Measurements from ENCODE around the gene CHGA. TPM values are rescaled to one million over a fixed set of nuclear protein-coding genes. Genes with fewer than 3 reads are reported as not detected.

Gene CHGA
- total RNA-seq, 2 donors from 2014 or later, result 69.5 to 80.1 TPM

DNA sequence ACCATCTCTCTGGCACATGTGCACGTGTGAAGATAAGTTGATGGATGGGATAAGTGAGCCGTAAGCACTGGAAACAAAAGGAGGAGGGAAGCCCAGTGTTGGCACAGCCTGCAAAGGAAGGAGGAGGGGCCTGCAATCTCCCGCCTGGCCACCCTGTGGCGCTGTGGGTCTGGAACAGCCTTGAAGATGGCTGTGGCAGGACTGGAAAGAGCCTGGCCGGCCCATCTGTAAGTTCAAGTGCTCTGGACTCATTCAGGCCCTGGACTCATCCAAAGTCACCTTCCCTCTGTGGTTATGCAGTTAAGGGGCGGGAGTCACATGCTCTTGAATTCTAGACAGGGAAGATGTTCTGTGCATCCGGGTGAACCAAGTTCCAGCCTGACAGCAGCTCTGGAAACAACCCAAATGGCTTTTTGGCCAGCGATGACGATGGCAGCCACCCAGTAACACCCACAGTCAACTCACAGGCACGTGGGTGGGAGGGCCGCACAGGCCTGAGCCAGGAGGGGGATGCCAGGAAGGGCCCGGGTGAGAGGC lies 50.4 kb downstream of the CHGA start:
- intact Hi-C loops (cut with DNase I), result no loop called here
- DNase-seq (peak; percentile 60 to 67 (median 64)), ATAC-seq (peak; percentile 67)
- TF ChIP-seq, protein P1, sequence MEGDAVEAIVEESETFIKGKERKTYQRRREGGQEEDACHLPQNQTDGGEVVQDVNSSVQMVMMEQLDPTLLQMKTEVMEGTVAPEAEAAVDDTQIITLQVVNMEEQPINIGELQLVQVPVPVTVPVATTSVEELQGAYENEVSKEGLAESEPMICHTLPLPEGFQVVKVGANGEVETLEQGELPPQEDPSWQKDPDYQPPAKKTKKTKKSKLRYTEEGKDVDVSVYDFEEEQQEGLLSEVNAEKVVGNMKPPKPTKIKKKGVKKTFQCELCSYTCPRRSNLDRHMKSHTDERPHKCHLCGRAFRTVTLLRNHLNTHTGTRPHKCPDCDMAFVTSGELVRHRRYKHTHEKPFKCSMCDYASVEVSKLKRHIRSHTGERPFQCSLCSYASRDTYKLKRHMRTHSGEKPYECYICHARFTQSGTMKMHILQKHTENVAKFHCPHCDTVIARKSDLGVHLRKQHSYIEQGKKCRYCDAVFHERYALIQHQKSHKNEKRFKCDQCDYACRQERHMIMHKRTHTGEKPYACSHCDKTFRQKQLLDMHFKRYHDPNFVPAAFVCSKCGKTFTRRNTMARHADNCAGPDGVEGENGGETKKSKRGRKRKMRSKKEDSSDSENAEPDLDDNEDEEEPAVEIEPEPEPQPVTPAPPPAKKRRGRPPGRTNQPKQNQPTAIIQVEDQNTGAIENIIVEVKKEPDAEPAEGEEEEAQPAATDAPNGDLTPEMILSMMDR (IDR thresholded peaks at IDR 0.05), result peak in 6 of 7 experiments; percentile 36 to 65 (median 56)
- no peak for TF ChIP-seq POLR2A (IDR thresholded peaks at IDR 0.05)
- 56% methylated on average over 7 to 12 of the region's 12 CpGs for WGBS, 2 donors
- Histone ChIP-seq H3K9me3 (peaks cover 0 to 1% (median 0%) of the 10 kb centered on the region in 3 donors), H3K27me3 (no peaks in the 10 kb centered on the region), H3K36me3 (replicated peaks in 1 of 2; ENCODE audit: insufficient read depth in 1 of 2, low read depth in 2 of 2) (no peaks in the 10 kb centered on the region), H3K4me3 (no peak overlapping the region), H3K4me1 (peaks cover 6% of the 10 kb centered on the region), H3K27ac (no peak overlapping the region)

DNA sequence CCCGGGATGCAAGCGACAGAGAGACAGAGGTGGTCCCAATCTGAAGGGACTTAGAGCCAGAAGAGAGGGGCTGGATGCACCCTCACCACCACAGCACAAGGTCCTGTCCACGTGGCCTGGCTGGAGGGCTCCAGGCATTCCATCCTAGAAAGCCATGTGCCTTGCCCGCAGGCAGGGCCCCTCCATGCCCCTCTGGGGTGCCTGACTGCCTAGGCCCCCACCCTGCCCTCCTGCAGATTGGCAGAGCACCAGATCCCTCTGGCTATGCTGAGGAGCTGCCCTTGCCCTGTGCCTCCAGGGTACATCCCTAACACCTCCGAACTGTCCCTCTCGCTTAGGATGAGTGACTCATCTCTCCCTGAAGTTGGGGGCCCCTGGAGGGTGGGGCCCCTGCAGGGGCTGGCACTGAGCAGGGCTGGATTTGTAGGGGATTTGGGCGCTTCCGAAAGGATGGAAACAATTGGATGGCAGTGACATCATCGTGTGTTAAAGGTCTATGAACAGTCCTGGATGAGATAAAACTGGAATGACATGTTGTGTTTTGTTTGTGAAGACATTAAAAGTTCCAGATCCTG lies 50.9 kb downstream of the CHGA start:
- Histone ChIP-seq H3K27ac (no peak overlapping the region), H3K27me3 (no peaks in the 10 kb centered on the region), H3K4me1 (peaks cover 6% of the 10 kb centered on the region), H3K9me3 (peaks cover 0 to 7% (median 0%) of the 10 kb centered on the region in 3 donors), H3K36me3 (replicated peaks in 1 of 2; ENCODE audit: insufficient read depth in 1 of 2, low read depth in 2 of 2) (no peaks in the 10 kb centered on the region), H3K4me3 (no peak overlapping the region)
- 82 to 90% methylated on average over 7 to 9 of the region's 9 CpGs for WGBS, 2 donors
- ATAC-seq, result no peak
- intact Hi-C loops (cut with DNase I), result no loop called here
- no peak for DNase-seq
- TF ChIP-seq, protein P1 (IDR thresholded peaks at IDR 0.05), result no peak
- TF ChIP-seq POLR2A (IDR thresholded peaks at IDR 0.05), result no peak

DNA sequence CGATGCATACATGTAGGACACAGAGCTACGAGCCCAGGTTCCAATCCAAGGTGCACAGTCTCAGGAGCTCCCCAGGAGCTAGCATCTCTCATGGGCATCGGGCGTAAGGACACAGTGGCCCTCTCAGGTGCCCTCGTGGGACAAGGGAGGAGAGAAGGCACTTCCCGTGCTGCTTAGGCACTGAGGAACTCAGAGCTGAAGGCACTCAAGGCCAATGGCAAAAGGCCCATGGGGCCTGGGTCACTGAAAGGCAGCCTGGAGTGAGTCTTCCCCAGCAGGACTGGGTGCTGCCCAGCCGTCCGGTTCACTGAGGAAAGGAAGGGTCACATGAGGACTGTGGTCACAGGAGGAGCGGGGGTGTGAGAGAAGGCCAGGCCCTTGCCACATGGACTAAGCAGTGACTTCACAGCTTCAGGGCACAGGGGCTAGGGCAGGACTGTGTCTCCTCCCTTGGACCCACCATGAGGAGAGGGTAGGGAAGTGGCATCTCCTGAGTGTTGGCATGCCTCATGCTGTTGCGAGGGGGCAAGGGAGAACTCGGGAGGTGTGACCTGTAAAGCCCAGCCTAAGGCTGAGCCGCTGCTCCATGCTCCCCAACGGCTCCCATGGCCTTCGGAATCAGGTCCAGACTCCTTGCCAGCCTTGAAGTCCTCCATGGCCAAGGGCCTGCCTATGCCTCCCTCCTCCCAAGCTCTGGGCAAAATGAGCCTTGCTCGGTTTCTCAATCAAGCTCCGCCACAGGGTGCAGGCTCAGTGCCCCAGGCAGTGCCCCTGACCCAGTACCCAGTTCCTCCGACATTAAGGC lies 51.8 kb downstream of the CHGA start:
- TF ChIP-seq, protein P1 (IDR thresholded peaks at IDR 0.05), result no peak
- Histone ChIP-seq H3K27ac (no peak overlapping the region), H3K9me3 (peaks cover 0 to 11% (median 0%) of the 10 kb centered on the region in 3 donors), H3K4me1 (peaks cover 6% of the 10 kb centered on the region), H3K4me3 (no peak overlapping the region), H3K36me3 (replicated peaks in 1 of 2; ENCODE audit: insufficient read depth in 1 of 2, low read depth in 2 of 2) (no peaks in the 10 kb centered on the region), H3K27me3 (no peaks in the 10 kb centered on the region)
- ATAC-seq (no peak), DNase-seq (no peak)
- WGBS, 2 donors, result 91 to 97% methylated on average over 10 to 17 of the region's 17 CpGs
- intact Hi-C loops (cut with DNase I), result no loop called here

DNA sequence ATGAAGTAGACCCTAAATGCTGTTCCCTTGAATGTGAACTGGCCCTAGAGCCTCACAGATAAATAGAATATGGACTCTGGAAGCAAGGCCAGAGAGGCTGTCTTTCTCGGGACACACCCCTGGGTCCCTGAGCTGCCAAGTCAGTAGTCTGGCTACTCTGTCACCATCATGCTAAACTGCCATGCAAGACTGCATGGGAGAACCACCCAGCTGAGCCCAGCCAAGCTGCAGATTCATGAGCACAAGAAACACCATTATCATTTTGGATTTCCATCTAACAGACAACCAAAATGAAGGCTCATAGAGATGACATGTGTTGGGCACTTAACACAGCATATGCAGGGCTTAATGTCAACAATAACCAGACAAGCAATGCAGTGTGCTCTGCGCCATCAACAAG lies 53.3 kb downstream of the CHGA start:
- no peak for DNase-seq
- no peaks in the 10 kb centered on the region for H3K36me3 ChIP-seq (replicated peaks in 1 of 2; ENCODE audit: insufficient read depth in 1 of 2, low read depth in 2 of 2)
- H3K27ac ChIP-seq, result no peak overlapping the region
- intact Hi-C loops (cut with DNase I), result no loop called here
- WGBS, 2 donors, result 97 to 100% methylated on average over 2 of the region's 2 CpGs
- H3K4me1 ChIP-seq, result peaks cover 6% of the 10 kb centered on the region
- peaks cover 0 to 11% (median 0%) of the 10 kb centered on the region in 3 donors for H3K9me3 ChIP-seq
- no peak for TF ChIP-seq POLR2A (IDR thresholded peaks at IDR 0.05)
- TF ChIP-seq, protein P1 (IDR thresholded peaks at IDR 0.05), result no peak
- no peak overlapping the region for H3K4me3 ChIP-seq
- H3K27me3 ChIP-seq, result no peaks in the 10 kb centered on the region
- no peak for ATAC-seq
